HG03442 (cell line): ENCODE measurements around the gene ARHGAP42.
A peak's percentile ranks its signal among the peaks of the same experiment; 100 is the strongest.
"Not testable (repeated sequence)": the region's sequence is repeated elsewhere in the genome, so short reads cannot be mapped to it uniquely, and the experiment has no call there.

Experiments
- ATAC-seq: cut with Tn5 transposase; IDR thresholded peaks from one replicate; pipeline ENCODE4 v1.9.1; 2021; ENCODE audit warnings: mild to moderate bottlenecking, moderate library complexity; ENCODE audit not compliant: unreplicated experiment

Gene ARHGAP42

GRCh38 chr11:100687054-100687629, at the start of gene ARHGAP42:
TSS of gene ARHGAP42 (plus strand) at chr11:100687288. CDS start at chr11:100687679, 391 bp downstream.
- ATAC-seq: peak; percentile 75

GRCh38 chr11:100637706-100638105, 49.4 kb upstream of the ARHGAP42 start:
- ATAC-seq: no peak

- ATAC-seq: no peak
Measured at GRCh38 chr11:100638648-100639047, 48.4 kb upstream of the ARHGAP42 start.

GRCh38 chr11:100639140-100639539, 47.9 kb upstream of the ARHGAP42 start:
- ATAC-seq: no peak

- ATAC-seq: no peak
Measured at GRCh38 chr11:100640071-100640470, 47.0 kb upstream of the ARHGAP42 start.

GRCh38 chr11:100640646-100641045, 46.4 kb upstream of the ARHGAP42 start:
- ATAC-seq: no peak

GRCh38 chr11:100641456-100641855, 45.6 kb upstream of the ARHGAP42 start:
- ATAC-seq: no peak

- no peak for ATAC-seq
Measured at GRCh38 chr11:100646545-100646944, 40.5 kb upstream of the ARHGAP42 start.

- no peak for ATAC-seq
Measured at GRCh38 chr11:100647861-100648260, 39.2 kb upstream of the ARHGAP42 start.

- no peak for ATAC-seq
Measured at GRCh38 chr11:100663583-100663982, 23.5 kb upstream of the ARHGAP42 start.

- ATAC-seq: no peak
Measured at GRCh38 chr11:100663996-100664395, 23.1 kb upstream of the ARHGAP42 start.

- not testable (repeated sequence) for ATAC-seq
Measured at GRCh38 chr11:100666816-100667215, 20.3 kb upstream of the ARHGAP42 start.

GRCh38 chr11:100667449-100667848, 19.6 kb upstream of the ARHGAP42 start:
- no peak for ATAC-seq

- ATAC-seq: no peak
Measured at GRCh38 chr11:100670140-100670539, 16.9 kb upstream of the ARHGAP42 start.

- no peak for ATAC-seq
Measured at GRCh38 chr11:100671471-100671870, 15.6 kb upstream of the ARHGAP42 start.

GRCh38 chr11:100672498-100673033, 14.5 kb upstream of the ARHGAP42 start:
- ATAC-seq: no peak

GRCh38 chr11:100673063-100673462, 14.0 kb upstream of the ARHGAP42 start:
- ATAC-seq: no peak

- no peak for ATAC-seq
Measured at GRCh38 chr11:100674212-100674611, 12.9 kb upstream of the ARHGAP42 start.

GRCh38 chr11:100675115-100675650, 11.9 kb upstream of the ARHGAP42 start:
- ATAC-seq: no peak

GRCh38 chr11:100676901-100677300, 10.2 kb upstream of the ARHGAP42 start:
- ATAC-seq: no peak

- ATAC-seq: no peak
Measured at GRCh38 chr11:100677796-100678195, 9.3 kb upstream of the ARHGAP42 start.

GRCh38 chr11:100680070-100680469, 7.0 kb upstream of the ARHGAP42 start:
- ATAC-seq: no peak

- ATAC-seq: peak; percentile 99
Measured at GRCh38 chr11:100681064-100681502, 6.0 kb upstream of the ARHGAP42 start.
